Hepatocyte (in vitro differentiated cells): ENCODE data around the gene FAH.

Source experiments
- CTCF ChIP-seq: fragments of 200-600 bp; sonication (generic); IDR thresholded peaks from 2 replicates; pipeline ENCODE4 v1.5.1; 2016; ENCODE audit warnings: antibody characterized with exemption, mild to moderate bottlenecking; ENCODE audit not compliant: poor library complexity
- EZH2 ChIP-seq: fragments of 200-600 bp; sonication (generic); IDR thresholded peaks from 2 replicates; pipeline ENCODE4 v1.6.1; 2016; ENCODE audit warnings: antibody characterized with exemption, mild to moderate bottlenecking, borderline replicate concordance

GRCh38 chr15:80191897-80192595 is 39.2 kb downstream of the FAH start:
- no peak for TF ChIP-seq CTCF
- TF ChIP-seq EZH2, result no peak
